ENCODE data around the gene CDK2.
"Not testable (repeated sequence)": the region's sequence is repeated elsewhere in the genome, so short reads cannot be mapped to it uniquely, and the experiment has no call there.

Gene CDK2

DNA sequence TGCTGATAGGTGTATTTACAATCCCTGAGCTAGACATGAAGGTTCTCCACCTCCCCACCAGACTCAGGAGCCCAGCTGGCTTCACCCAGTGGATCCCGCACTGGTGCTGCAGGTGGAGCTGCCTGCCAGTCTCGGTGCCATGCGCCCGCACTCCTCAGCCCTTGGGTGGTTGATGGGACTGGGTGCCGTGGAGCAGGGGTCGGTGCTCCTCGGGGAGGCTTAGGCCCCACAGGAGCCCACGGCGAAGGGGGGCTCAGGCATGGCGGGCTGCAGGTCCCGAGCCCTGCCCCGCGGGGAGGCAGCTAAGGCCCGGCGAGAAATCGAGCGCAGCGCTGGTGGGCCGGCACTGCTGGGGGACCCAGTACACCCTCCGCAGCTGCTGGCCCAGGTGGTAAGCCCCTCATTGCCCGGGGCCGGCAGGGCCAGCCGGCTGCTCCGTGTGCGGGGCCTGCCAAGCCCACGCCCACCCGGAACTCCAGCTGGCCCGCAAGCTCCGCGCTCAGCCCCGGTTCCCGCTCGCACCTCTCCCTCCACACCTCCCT is 33.4 kb downstream of the CDK2 start:
- peaks cover 23 to 26% of the 10 kb centered on the region in 2 donors for H3K36me3 Mint-ChIP-seq
- not testable (repeated sequence) for H3K9me3 Mint-ChIP-seq, H3K27me3 Mint-ChIP-seq

GRCh38 chr12:56001487-56002100 is 35.0 kb downstream of the CDK2 start:
- H3K4me1 Mint-ChIP-seq: peaks cover 13 to 18% of the 10 kb centered on the region in 2 donors
- H3K27ac Mint-ChIP-seq: no peak overlapping the region
- H3K27me3 Mint-ChIP-seq: peaks cover 0 to 6% of the 10 kb centered on the region in 2 donors
- no peak overlapping the region for H3K4me3 Mint-ChIP-seq
- no peaks in the 10 kb centered on the region for H3K9me3 Mint-ChIP-seq
- peaks cover 23 to 26% of the 10 kb centered on the region in 2 donors for H3K36me3 Mint-ChIP-seq
- DNase-seq: no peak
- no peak for ATAC-seq (replicated peaks)

More for the DNA sequence above, 33.4 kb downstream of the CDK2 start:
- not testable (repeated sequence) for H3K27ac Mint-ChIP-seq; DNase-seq; H3K4me3 Mint-ChIP-seq; ATAC-seq (replicated peaks)
- peaks cover 16 to 19% of the 10 kb centered on the region in 2 donors for H3K4me1 Mint-ChIP-seq

- H3K4me1 Mint-ChIP-seq: peaks cover 11 to 20% of the 10 kb centered on the region in 2 donors
- not testable (repeated sequence) for H3K4me3 Mint-ChIP-seq; ATAC-seq (replicated peaks); H3K27ac Mint-ChIP-seq; DNase-seq; H3K9me3 Mint-ChIP-seq; H3K27me3 Mint-ChIP-seq
- peaks cover 22 to 27% of the 10 kb centered on the region in 2 donors for H3K36me3 Mint-ChIP-seq
These were observed 36.7 kb downstream of the CDK2 start for GRCh38 chr12:56003376-56003775.

DNA sequence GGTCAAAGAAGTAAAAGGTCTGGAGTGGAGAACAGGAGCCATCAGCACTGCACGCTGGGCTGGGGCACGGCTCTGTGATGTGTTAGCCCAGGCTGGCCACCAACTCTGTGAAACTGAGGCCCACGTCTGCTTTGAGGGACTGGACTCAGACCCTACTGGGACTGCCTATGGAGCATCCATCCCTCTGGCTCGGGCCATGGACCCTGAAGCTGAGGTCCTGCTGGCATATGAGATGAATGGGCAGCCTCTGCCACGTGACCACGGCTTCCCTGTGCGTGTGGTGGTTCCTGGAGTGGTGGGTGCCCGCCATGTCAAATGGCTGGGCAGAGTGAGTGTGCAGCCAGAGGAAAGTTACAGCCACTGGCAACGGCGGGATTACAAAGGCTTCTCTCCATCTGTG is 37.6 kb downstream of the CDK2 start:
- H3K27ac Mint-ChIP-seq: peak overlapping the region; percentile 9
- H3K4me3 Mint-ChIP-seq: no peak overlapping the region
- peaks cover 14 to 24% of the 10 kb centered on the region in 2 donors for H3K4me1 Mint-ChIP-seq
- ATAC-seq (replicated peaks) (no peak), DNase-seq (no peak)
- H3K27me3 Mint-ChIP-seq: no peaks in the 10 kb centered on the region
- H3K9me3 Mint-ChIP-seq: peaks cover 0 to 1% of the 10 kb centered on the region in 2 donors
- H3K36me3 Mint-ChIP-seq: peaks cover 18 to 27% of the 10 kb centered on the region in 2 donors

GRCh38 chr12:56007564-56008559 is 41.2 kb downstream of the CDK2 start:
- Mint-ChIP-seq H3K4me3 (peak overlapping the region; percentile 79 to 93), H3K4me1 (peaks cover 17 to 29% of the 10 kb centered on the region in 2 donors), H3K27ac (peak overlapping the region; percentile 76), H3K27me3 (no peaks in the 10 kb centered on the region), H3K9me3 (peaks cover 0 to 1% of the 10 kb centered on the region in 2 donors), H3K36me3 (peaks cover 9 to 17% of the 10 kb centered on the region in 2 donors)
- DNase-seq (peak; percentile 26), ATAC-seq (replicated peaks) (peak; percentile 81 to 87)

DNA sequence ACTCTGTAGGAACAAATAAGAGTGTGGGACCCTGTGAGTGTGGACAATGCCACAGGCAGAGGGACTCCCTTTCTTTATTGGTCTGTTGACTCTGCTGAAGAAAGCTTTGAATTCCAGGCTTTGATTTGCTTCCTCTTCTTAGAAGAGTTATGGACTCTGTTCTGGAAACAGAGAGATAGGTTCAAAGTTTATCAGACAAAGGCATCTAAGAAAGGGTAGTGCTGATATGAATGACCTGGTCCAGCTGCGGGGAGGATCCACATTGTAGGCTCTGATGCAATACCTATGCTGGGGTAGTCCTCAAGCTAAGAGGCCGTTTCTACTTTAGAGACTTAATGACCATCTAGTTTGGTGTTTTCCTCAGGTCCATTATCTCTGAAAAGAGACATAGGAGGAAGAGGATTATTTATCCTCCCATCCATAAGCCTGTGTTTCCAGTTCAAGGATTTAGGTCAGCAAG is 43.5 kb downstream of the CDK2 start:
- Mint-ChIP-seq H3K27ac (no peak overlapping the region), H3K9me3 (peaks cover 0 to 1% of the 10 kb centered on the region in 2 donors), H3K36me3 (peaks cover 3 to 4% of the 10 kb centered on the region in 2 donors), H3K4me1 (peaks cover 12 to 29% of the 10 kb centered on the region in 2 donors), H3K4me3 (no peak overlapping the region), H3K27me3 (no peaks in the 10 kb centered on the region)
- DNase-seq: no peak
- ATAC-seq (replicated peaks): no peak

- no peak overlapping the region for H3K4me3 Mint-ChIP-seq
- peaks cover 0 to 1% of the 10 kb centered on the region in 2 donors for H3K9me3 Mint-ChIP-seq
- H3K27me3 Mint-ChIP-seq: no peaks in the 10 kb centered on the region
- peaks cover 12 to 23% of the 10 kb centered on the region in 2 donors for H3K4me1 Mint-ChIP-seq
- DNase-seq (no peak), ATAC-seq (replicated peaks) (no peak)
- H3K27ac Mint-ChIP-seq: no peak overlapping the region
- H3K36me3 Mint-ChIP-seq: peaks cover 3 to 4% of the 10 kb centered on the region in 2 donors
These were observed 45.0 kb downstream of the CDK2 start for GRCh38 chr12:56011509-56012090.

GRCh38 chr12:56013482-56013881 is 46.9 kb downstream of the CDK2 start:
- Mint-ChIP-seq H3K4me3 (no peak overlapping the region), H3K27me3 (no peaks in the 10 kb centered on the region), H3K27ac (no peak overlapping the region), H3K36me3 (peaks cover 0 to 2% of the 10 kb centered on the region in 2 donors), H3K4me1 (peaks cover 5 to 9% of the 10 kb centered on the region in 2 donors), H3K9me3 (no peaks in the 10 kb centered on the region)
- ATAC-seq (replicated peaks) (no peak), DNase-seq (no peak)

DNA sequence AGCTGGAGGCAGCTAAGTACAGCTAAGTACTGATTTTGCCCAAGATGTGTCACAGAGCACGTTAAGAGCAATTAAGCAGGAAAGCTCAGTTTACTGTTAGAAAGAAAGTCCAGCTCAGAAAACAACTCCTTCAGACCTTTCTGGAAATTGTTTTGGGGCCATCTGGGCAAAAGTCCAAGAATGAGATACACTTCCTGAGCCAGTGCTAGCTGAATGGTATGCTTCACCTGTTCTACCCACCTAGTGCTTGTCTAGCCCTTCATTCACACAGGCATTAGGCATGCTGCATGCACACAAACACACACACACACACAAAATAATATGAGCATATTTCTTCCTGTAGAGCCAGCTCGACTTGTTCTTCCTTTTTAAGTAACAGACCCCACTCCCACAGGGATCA is 47.6 kb downstream of the CDK2 start:
- ATAC-seq (replicated peaks): no peak

DNA sequence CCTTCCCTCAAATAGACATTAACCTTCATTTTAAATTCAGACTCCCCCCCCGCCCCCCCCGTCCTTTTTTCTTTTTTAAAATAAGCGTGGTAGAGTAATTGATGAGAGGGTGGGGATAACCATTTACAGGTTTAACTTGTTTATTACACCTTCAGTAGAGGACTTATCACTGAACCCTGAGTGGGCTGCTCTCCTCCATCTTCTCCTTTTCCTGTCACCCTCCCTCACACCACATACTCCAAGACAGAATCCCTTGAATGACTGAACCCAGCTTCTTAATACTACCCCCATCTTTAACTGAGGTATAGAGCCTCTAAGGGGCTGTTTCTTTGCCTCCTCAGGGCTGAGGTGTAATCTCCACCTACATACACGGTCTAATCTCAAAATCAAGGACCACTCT is 50.6 kb downstream of the CDK2 start:
- Mint-ChIP-seq H3K27ac (no peak overlapping the region), H3K27me3 (peaks cover 0 to 7% of the 10 kb centered on the region in 2 donors), H3K4me1 (peaks cover 11 to 18% of the 10 kb centered on the region in 2 donors), H3K4me3 (no peak overlapping the region), H3K36me3 (peaks cover 0 to 2% of the 10 kb centered on the region in 2 donors), H3K9me3 (no peaks in the 10 kb centered on the region)
- ATAC-seq (replicated peaks) (no peak), DNase-seq (no peak)

More for the DNA sequence above, 47.6 kb downstream of the CDK2 start:
- no peak for DNase-seq
- Mint-ChIP-seq H3K9me3 (no peaks in the 10 kb centered on the region), H3K27me3 (no peaks in the 10 kb centered on the region), H3K4me1 (peaks cover 2 to 5% of the 10 kb centered on the region in 2 donors), H3K27ac (no peak overlapping the region), H3K36me3 (peaks cover 0 to 2% of the 10 kb centered on the region in 2 donors), H3K4me3 (no peak overlapping the region)

- peaks cover 11 to 20% of the 10 kb centered on the region in 2 donors for H3K4me1 Mint-ChIP-seq
- no peak overlapping the region for H3K4me3 Mint-ChIP-seq
- peaks cover 0 to 2% of the 10 kb centered on the region in 2 donors for H3K36me3 Mint-ChIP-seq
- ATAC-seq (replicated peaks) (no peak), DNase-seq (no peak)
- H3K27me3 Mint-ChIP-seq: peaks cover 0 to 7% of the 10 kb centered on the region in 2 donors
- H3K27ac Mint-ChIP-seq: no peak overlapping the region
- H3K9me3 Mint-ChIP-seq: no peaks in the 10 kb centered on the region
These were observed 51.7 kb downstream of the CDK2 start for GRCh38 chr12:56018356-56018755.

- Mint-ChIP-seq H3K27ac (peak within 1 kb of the TSS; percentile 68), H3K4me1 (peaks cover 11 to 20% of the 10 kb centered on the region in 2 donors), H3K27me3 (peaks cover 0 to 7% of the 10 kb centered on the region in 2 donors), H3K4me3 (peak within 1 kb of the TSS; percentile 83), H3K9me3 (no peaks in the 10 kb centered on the region), H3K36me3 (no peaks in the 10 kb centered on the region)
- ATAC-seq (replicated peaks) (peak; percentile 69 to 76), DNase-seq (no peak)
These were observed 54.0 kb downstream of the CDK2 start, which contains the start of gene IKZF4 for GRCh38 chr12:56020423-56021184. Gene IKZF4, plus strand, starts transcription at chr12:56021043. Its CDS starts 451 bp downstream, at chr12:56021494.

DNA sequence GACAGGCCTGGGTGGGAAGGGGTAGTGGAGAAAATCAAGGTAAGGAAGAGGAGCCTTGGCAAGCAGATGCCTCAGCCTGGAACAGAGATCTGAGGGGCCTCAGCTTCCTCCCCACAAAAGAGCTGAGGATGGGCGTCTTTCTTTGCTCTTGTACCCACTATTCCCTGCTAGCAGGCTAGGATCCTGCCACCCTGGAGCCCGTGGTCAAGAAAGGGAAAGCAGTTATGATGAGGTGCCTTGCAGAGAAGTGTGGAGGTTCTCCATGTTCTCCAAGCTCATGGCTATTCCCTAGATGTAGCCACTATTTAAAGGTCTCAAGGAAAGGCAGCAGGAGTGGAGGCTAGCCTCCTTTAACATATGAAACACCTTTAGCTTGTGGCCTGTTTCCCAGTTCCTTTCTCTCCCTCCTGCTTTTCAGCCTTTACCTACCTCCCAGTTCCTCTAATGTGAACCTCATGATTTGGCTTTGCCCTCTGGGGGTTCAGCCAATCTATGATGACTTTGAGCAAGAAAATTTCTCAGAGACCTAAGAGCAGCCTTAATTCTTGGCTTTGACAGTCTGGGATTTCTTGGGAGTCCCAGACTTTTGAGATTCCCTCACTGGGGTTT is 55.4 kb downstream of the CDK2 start:
- H3K4me3 Mint-ChIP-seq: peak overlapping the region in 1 of 2 donors; percentile 83
- no peaks in the 10 kb centered on the region for H3K36me3 Mint-ChIP-seq
- H3K27me3 Mint-ChIP-seq: peaks cover 0 to 7% of the 10 kb centered on the region in 2 donors
- H3K27ac Mint-ChIP-seq: no peak overlapping the region
- H3K9me3 Mint-ChIP-seq: no peaks in the 10 kb centered on the region
- H3K4me1 Mint-ChIP-seq: peaks cover 11 to 20% of the 10 kb centered on the region in 2 donors
- DNase-seq (no peak), ATAC-seq (replicated peaks) (peak in 1 of 2 donors; percentile 45)
